Hematopoietic multipotent progenitor cell treated with erythropoietin and hydrocortisone succinate and interleukin-3 and kit ligand, for 15 days (in vitro differentiated cells): Measurements from ENCODE around the gene AIM2.
"Not testable (repeated sequence)": the region's sequence is repeated elsewhere in the genome, so short reads cannot be mapped to it uniquely, and the experiment has no call there.

Experiments used
- DNase-seq: peaks from one replicate; pipeline ENCODE4 v3.0.0-alpha.2; 2015; ENCODE audit warnings: low spot score

The AIM2 gene, protein sequence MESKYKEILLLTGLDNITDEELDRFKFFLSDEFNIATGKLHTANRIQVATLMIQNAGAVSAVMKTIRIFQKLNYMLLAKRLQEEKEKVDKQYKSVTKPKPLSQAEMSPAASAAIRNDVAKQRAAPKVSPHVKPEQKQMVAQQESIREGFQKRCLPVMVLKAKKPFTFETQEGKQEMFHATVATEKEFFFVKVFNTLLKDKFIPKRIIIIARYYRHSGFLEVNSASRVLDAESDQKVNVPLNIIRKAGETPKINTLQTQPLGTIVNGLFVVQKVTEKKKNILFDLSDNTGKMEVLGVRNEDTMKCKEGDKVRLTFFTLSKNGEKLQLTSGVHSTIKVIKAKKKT

DNA sequence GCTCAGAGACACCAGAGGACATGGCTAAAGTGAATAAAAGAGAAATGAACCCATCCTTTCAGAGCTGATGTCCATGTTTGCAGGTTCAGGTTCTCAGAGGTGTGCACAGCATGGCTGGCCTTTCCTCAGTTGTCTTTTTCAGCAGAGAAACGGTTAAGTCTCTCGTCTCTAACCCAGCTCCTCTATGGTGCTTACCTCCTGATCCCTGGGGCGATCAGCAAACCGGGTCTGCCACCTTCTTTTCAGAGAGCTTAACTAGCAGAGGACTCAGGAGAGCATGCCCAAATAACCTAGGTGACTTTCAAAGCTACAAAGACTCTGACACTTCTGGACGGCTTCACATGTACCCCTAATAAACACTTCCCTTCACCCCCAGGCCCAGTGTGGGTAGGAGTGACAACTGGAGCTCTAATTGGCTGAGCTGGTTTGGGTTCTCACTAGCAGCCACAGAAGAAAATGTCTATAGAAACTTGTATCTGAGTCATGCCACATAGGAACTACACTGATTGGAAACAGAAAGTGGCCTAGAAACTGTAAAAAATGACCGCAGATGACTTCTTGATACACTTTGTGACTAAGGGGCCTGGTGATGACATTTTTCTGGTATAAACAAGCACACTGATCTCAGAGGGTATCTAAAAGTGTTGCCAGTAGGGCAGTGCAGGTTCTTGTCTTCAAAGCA lies at the start of gene AIM2:
Gene AIM2 (minus strand): TSS at position 329 of the 682 bp plus-strand sequence. CDS start 3,267 bp downstream, outside the sequence.
- DNase-seq: no peak

DNA sequence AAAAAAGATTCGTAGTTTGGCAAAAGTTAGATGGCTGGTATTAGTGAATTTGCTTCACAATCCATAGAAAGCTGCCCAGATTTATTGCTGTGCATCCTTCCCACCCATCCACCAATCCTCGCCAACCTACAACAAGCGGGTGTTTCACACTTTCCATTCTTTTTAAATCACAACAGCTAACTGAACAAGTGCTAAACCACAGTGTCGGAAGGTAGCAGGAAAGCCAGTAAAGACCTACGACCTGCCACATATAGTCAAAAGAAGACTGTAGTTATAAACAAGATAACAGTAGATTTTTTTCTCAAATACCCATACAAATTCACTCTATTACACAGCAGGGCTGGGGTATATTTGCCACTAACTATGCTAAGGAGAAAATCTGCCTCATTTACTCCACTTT lies 47.0 kb upstream of the AIM2 start:
- DNase-seq: no peak

DNA sequence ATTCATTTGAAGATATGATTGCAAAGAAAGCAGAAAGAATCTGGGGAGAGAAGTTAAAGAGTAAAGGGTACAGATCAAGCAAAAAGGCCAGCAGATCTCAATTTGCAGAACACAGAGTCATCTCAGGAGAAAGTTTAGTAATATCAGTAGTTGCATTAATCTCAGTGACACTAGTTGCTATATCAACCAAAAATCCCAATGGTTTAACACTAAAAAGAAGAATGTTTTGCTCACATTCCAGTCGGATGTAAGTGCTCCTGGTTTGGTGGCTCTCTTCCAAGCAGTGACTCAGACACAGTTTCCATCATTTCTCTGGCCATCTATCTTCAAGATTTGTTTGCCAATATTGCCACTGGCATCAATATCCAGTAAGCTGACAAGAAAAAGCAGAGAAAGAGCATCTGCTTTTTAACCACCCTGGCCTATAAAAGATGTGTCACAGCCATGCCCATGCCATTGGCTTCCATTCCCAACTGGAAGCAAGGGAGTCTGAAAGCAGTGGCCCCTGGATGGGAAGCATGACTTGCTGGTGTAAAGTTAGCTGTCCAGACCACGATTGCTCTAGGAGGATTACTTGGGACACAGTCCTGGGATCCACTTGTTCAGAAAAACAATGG lies 45.5 kb upstream of the AIM2 start:
- no peak for DNase-seq

DNA sequence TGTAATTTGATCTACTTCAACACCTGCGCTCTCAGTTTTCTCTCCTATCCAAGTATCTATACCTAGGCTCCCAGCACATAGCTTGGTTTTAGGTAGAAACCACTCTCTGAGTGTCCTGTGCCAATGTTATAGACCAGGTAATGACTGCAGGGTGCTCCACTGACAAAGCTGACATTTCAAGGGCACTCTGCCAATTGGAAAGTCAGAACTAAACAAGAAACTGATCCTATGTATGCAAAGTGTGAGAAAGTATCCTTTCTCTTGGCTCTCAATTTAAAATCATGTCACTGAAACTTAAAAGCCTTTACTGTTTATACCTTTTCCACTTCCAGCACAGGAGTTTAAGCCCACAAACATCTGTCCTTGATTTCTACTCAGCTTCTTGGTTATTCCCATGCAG lies 45.0 kb upstream of the AIM2 start:
- no peak for DNase-seq

DNA sequence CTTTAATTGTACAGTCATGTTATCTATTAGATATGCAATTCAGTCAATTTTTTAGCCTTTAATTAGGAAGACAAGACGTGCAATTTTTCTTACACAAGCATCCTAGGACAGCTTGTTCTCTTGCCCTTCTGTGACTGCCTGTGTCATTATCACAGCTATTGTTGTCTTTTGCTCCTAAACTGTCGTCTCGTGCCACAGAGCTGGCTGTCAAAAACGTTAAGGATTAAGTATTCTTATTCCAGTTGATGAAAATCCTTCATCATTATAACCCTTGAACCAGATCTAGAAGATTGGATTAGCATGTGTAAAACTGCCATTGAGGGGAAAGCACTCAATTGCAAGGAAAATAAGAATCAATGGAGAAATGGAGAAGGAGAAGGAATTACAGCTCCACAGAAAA lies 43.8 kb upstream of the AIM2 start:
- DNase-seq: no peak

DNA sequence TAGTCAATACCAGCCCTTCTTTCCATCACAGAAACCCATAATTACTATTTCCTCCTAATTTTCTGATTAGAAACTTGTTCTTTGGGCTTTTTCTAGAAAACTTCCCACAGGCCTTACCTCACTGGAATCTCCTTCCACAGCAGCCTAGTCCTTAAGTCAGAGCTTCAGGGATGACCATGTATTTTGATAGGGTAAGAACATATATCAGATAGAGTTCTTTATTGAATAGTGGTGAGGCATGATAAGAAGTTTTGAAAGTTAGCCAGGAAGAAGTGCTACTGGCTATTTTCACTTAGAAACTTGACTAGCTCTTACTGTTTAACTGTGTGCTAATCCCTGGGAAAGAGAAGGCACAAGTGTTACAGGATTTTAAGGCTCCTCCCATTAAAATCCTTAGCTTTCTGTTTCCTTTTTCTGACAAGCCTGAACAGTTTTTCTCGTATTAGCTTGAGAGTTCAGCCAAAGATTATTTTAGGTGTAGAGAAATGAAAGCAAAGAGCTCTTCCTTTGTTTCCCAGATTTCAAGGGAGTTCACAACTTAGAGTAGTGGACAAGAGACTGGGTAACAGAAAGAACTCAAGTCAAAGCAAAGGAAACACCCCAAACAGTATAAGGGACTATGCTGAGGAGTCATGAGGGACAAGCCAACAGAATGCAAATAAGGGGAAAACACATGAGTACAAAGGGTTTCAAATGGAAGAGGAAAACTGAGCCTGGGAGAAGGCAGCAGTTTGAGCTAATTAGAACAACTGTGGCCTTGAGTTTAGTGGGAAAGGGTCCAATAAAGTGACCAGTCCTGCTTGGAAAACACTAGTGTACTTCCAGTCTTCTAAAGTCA lies 37.2 kb upstream of the AIM2 start:
- no peak for DNase-seq

DNA sequence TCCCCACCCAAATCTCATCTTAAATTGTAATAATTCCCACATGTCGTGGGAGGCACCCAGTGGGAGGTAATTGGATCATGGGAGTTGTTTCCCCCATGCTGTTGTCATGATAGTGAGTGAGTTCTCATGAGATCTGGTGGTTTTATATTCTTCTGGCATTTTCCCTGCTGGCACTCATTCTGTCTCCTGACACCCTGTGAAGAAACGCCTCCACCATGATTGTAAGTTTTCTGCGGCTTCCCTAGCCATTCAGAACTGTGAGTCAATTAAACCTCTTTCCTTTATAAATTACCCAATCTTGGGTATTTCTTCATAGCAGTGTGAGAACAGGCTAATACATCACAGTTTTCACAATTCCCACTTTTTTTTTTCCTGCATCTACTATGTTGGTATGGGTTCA lies 26.5 kb upstream of the AIM2 start:
- DNase-seq: not testable (repeated sequence)

DNA sequence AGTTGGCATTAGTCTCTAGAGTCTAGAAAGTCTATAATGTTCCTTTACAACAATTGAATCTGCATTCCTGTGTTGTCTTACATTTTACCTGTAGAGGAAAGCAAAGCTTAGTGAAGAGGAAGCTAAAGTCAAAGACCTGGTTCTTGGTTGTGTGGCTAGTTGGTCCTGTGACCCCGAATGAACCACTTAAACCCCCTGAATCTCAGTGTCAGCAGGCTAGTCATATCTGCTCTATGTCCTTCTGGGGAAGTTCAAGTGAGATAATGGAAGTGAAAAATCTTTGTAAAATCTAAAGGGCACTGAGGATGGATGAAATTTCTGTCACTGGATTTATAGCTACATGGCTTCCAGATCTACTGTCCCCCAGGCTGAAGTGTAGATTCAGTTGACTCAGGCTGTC lies 24.0 kb upstream of the AIM2 start:
- no peak for DNase-seq

DNA sequence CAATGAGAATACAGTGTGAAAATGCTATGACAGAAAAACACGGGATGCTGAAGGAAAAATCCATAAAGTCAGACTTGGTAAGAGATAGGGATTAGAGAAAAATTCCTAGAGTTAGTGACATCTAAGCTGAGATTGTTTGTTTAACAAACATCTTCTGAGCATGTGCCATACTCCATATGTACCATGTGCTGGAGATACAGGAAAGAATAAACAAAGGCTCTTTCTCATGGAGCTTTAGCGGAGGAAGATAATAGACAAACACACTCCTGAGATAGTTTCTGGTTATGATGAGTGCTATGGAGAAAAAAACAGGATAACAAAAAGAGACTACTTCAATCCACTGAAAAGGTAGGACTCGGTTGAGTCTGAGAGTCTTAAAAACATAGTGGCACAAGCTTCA lies 22.0 kb upstream of the AIM2 start:
- DNase-seq: no peak

DNA sequence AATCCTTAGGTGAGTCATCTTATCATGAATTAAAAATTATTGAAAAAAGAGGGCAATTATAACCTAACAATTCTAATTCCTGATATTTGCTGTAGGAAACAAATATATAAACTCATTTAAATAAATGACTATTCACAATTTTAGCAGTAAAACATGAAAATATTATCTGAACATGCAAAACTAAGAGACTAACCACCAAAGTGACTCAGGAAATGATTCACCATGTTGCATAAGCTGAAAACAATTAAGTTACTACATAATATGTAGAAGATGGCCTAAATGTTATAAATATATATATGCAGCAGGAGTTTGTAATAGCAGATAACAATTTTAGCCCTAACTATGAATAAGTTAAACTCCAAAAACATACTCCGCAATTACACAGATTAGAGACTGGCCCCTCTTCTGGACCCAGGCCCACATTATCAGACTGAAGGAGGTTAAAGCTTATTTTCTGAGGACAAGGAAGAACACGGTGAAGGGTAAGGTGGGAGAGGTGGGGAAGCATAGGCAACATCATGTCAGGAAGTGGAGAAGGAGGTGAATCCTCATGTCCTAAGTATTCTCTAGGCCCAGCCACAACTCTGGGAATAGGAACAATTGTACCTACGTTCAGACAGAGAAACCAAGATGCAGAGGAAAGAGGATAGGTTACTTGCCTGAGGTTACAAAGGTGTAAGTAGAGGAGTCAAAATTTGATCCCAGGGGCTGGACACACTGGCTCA lies 15.6 kb upstream of the AIM2 start:
- DNase-seq: no peak

DNA sequence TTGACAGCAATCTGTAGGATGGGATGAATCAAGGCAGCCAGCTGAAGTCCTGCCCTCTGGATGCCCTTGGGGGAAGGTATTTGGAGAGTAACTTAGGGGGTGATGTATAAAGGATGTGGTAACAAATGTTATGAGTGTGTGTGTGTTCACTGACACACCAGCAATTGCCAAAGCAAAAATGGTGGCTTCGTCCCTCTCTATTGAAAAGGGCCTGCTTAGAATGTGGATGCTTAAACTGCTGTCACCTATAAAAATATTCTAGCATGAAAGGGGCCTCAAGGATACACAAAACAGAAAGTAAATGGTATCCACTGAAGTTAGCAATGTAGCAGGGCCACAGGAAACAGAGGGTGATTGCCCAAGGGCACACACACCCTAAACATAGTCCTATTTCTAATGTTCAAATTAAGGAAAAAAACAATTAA lies 15.1 kb upstream of the AIM2 start:
- no peak for DNase-seq

DNA sequence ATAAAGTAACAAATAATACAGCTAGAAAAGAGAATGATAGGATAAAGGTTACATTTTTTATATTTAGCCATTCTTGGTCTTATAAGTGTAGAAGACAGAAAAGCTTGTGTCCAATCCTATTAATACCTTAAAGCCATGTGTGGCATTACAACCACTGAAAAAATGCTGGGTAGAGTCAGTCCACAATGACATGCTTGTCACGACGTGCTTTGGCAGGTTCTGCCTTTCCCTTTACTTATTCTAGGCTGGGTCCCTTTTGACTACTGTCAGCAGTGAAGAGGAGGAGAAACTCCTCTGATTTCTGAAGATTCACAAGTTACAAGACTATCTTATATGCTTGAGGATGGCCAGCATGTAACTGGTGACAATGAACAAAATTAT lies 14.6 kb upstream of the AIM2 start:
- DNase-seq: no peak

DNA sequence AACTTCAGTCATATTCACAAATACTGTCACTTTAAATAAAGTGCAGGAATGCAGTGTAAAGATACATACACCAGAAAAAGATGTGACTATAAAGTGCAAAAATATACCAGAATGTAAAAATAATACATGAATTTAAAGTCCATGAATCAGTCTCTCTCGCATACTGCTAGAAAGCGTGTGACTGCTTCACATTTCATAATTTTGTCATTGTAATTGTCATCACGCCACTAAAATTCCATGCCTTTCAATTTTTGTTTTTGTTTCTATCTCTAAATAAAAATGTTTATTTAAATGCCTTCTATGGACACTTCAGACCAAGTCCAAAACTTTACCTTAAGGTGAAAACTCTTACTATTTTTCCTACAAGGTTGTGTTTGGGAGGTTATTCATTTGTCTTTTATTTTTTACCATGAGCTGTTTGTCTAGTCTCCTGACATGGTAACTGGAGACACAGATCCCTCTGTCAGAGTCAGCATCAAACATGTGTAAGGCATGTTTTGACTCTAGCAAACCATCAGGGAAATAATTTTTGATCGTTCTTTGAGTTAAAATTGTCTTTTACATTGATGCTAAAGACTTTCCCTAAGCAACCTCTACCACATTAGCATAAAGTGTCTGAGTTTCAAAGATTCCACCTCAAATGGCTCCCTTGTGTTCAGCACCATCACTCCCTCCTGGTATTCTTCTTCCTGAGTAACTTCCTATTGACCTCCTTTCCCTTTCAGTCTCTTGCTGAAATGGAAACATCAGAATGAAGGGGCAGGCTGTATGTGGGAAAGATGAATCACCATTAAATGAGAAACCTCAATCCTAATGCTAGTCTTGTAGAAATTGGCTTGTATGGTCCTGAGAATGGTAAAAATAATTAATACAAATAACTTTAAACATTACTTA lies 14.0 kb upstream of the AIM2 start:
- no peak for DNase-seq

DNA sequence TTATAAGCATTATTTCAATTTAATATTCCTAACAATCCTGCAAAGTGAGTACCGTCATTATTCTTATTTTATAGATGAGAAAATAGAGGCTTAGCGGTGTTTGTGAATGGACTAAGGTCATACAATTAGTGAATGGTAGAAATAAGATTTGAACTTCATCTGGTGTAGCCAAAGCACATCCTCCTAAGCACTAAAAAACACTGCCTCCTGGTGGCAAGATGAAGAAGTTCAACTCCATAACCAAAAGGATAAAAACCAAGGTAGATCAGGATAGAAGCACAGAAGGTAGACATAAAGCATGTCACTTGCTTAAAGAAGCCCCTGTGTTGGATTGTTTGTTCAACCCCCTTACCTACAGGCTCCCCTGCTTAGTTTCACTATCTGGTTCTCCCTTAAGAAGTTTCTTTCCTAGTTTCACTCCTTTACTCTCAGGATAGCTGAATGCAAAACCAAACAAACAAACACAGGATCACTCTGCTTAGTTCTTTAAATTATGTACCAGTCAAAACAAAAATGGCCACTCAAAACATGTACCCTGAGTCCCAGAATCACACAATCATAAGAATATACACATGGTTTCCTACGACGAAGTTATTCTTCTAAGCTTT lies 12.7 kb upstream of the AIM2 start:
- peak; percentile 52 for DNase-seq

DNA sequence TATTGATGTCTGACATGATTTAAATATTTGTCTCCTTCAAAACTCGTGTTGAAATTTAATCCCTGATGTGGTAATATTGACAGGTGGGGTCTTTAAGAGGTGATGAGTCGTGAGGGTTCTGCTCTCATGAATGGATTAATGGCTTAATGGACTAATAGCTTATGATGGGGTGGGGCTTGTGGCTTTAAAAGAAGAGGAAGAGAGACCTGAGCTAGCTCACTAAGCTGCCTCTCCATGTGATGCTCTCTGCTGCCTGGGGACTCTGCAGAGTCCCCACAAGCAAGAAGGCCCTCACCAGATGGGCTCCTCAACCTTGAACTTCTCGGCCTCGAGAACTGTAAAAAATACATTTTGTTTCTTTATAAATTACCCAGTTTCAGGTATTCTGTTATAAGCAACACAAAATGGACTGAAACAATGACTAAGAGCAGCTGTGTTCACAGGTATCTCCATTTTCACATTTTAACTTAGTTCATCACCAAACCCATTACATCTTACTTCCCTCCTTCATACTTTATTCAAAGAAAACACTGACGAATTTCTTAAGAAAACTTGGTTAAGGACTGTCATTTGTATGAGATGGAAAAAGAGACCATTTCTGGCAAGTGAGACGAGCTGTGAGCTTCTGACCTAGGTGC lies 12.1 kb upstream of the AIM2 start:
- DNase-seq: no peak

DNA sequence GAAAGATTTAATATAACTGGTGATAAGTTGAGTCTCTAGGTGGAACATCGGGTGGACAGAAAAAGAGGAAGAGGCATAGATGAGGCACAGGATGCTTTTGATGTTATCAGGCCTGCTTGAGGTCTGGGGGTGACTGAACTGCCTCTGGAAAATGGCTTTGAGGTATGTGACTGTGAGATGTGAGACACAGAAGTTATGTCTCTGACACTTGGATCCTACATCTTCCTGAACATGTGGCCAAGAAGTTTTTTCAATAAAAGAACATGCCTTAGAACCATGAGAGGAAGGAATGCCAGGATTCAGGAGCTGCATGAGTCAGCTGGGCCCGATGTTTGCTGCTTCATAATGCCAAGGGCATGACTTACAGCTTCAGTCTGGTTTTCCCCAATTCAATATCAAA lies 11.5 kb upstream of the AIM2 start:
- no peak for DNase-seq

DNA sequence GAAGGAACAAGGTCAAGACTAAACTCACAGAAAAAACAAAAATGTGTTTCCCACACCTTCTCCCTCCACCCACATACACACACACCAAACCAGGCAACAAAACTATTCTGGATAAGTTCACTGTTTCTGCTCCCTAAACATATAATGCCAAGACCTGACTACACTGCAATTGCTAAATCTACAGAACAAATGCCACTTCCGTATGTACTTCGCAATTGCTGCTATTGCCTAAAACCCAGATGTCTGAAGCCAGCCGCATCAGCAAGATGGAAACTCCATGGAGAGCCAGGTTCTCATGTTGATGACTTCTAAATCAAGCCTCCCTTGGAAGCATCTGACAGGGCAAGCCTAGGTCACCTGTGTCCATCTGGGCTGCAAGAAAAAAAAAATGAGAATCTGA lies 8.3 kb upstream of the AIM2 start:
- DNase-seq: no peak

DNA sequence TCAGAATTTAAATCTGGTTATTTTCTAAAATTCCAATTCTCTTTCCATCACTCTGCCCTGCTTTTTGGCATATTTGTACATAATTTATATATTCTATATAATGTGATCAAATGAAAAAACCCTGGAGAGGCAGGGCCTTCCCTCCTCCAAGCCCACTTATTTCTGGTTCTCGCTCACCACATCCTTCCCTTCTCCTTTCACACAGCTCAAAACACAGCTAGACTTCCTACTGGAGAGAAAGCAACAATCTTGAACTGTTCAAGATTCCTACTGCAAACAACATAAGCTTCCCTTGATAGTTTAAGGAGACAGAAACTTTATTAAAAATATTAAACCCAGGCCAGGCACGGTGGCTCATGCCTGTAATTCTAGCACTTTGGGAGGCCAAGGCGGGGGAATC lies 7.6 kb upstream of the AIM2 start:
- no peak for DNase-seq

DNA sequence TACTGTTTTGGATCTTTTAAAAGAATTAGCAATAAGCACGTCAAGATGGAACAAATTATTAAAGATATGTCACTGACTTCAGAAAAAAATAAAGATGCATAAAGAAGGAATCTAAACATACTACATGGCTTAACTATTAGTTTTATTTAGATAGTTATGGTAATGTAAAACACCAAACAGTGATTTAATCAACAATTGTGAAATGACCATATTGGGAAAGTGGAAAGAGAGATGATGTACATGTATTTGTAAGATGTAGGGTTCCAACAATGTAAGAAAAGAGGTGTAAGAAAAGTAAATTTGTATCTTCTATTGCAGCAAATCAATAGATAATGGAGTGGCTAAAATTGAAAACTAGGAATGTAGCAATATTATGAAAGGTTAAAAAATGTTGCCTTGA lies 6.4 kb upstream of the AIM2 start:
- DNase-seq: no peak

DNA sequence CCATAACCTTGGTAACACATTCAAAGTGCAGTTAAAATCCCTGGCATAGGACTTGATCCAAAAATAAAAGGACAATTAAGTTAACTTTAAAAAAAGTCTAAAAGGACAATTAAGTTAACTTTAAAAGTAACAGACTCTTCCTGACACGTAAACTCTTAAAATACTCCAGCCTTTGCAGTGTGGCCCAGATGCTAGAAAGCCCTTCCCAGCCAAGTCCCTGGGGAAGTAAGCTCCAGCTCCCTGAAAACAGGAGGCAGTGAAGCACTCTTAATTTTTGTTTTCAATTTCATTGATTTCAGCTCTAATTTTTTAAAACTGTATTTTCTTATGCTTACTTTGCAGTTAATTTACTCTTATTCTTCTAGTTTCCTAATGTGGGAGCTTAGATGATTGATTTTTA lies 5.1 kb upstream of the AIM2 start:
- DNase-seq: no peak
